ENCODE measurements around the gene IL1RN. TPM values are rescaled to one million over a fixed set of nuclear protein-coding genes. Genes with fewer than 3 reads are reported as not detected.

Gene IL1RN
- total RNA-seq, 1 experiment from 2014 or later, result not detected

- POLR2A ChIA-PET, result no interaction called here
Measured at GRCh38 chr2:113117541-113118262, 9.7 kb upstream of the IL1RN start.

GRCh38 chr2:113118263-113118657 is 9.1 kb upstream of the IL1RN start:
- intact Hi-C loops (cut with micrococcal nuclease; ENCODE audit: unreplicated experiment), result no loop called here
- H3K27ac Mint-ChIP-seq (ENCODE audit: unreplicated experiment), result no peak overlapping the region
- H3K36me3 Mint-ChIP-seq (ENCODE audit: insufficient read depth, unreplicated experiment), result no peaks in the 10 kb centered on the region
- BruUV-seq (replicated peaks), result no TSS peak
- H3K27me3 Mint-ChIP-seq (ENCODE audit: insufficient read depth, unreplicated experiment), result peaks cover 3% of the 10 kb centered on the region
- Histone ChIP-seq H3K9me3 (no peaks in the 10 kb centered on the region), H3K4me3 (ENCODE audit: low read depth, low read length) (no peak overlapping the region), H3K36me3 (ENCODE audit: control insufficient read depth, insufficient read depth, low read length) (no peaks in the 10 kb centered on the region), H3K27me3 (replicated peaks; ENCODE audit: control insufficient read depth, insufficient read depth, low read length) (no peaks in the 10 kb centered on the region), H3K4me1 (no peaks in the 10 kb centered on the region)
- DNase-seq, result no peak
- POLR2A ChIA-PET, result no interaction called here
- H3K4me1 Mint-ChIP-seq (ENCODE audit: low read depth, unreplicated experiment), result no peaks in the 10 kb centered on the region
- no peaks in the 10 kb centered on the region for H3K9me3 Mint-ChIP-seq (ENCODE audit: unreplicated experiment)
- CTCF ChIA-PET, result interaction anchor here (0.6 to 1.3 kb wide), 2 partner anchors 20 to 229 kb away, joined by 4 to 10 read pairs; no protein-coding TSS in a partner anchor
- TF ChIP-seq CTCF (IDR thresholded peaks at IDR 0.05; ENCODE audit: insufficient read depth in 1 of 2, low read depth in 1 of 2, low read length in 1 of 2, severe bottlenecking in 1 of 2, unreplicated experiment in 1 of 2), result no peak
- H3K4me3 Mint-ChIP-seq (ENCODE audit: unreplicated experiment), result no peak overlapping the region

More at GRCh38 chr2:113117541-113118262, 9.7 kb upstream of the IL1RN start:
- Histone ChIP-seq H3K27me3 (replicated peaks; ENCODE audit: control insufficient read depth, insufficient read depth, low read length) (no peaks in the 10 kb centered on the region), H3K4me3 (ENCODE audit: low read depth, low read length) (no peak overlapping the region), H3K9me3 (no peaks in the 10 kb centered on the region), H3K4me1 (no peaks in the 10 kb centered on the region), H3K36me3 (ENCODE audit: control insufficient read depth, insufficient read depth, low read length) (no peaks in the 10 kb centered on the region)
- no TSS peak for BruUV-seq (replicated peaks)
- no peak overlapping the region for H3K27ac Mint-ChIP-seq (ENCODE audit: unreplicated experiment)
- intact Hi-C loops (cut with micrococcal nuclease; ENCODE audit: unreplicated experiment), result no loop called here
- no peaks in the 10 kb centered on the region for H3K9me3 Mint-ChIP-seq (ENCODE audit: unreplicated experiment)
- CTCF ChIA-PET, result interaction anchor here (0.6 to 1.3 kb wide), 2 partner anchors 20 to 229 kb away, joined by 4 to 10 read pairs; no protein-coding TSS in a partner anchor
- H3K4me3 Mint-ChIP-seq (ENCODE audit: unreplicated experiment), result no peak overlapping the region
- no peak for DNase-seq
- H3K36me3 Mint-ChIP-seq (ENCODE audit: insufficient read depth, unreplicated experiment), result no peaks in the 10 kb centered on the region
- no peak for TF ChIP-seq CTCF (IDR thresholded peaks at IDR 0.05; ENCODE audit: insufficient read depth in 1 of 2, low read depth in 1 of 2, low read length in 1 of 2, severe bottlenecking in 1 of 2, unreplicated experiment in 1 of 2)
- H3K27me3 Mint-ChIP-seq (ENCODE audit: insufficient read depth, unreplicated experiment), result peaks cover 3% of the 10 kb centered on the region
- no peaks in the 10 kb centered on the region for H3K4me1 Mint-ChIP-seq (ENCODE audit: low read depth, unreplicated experiment)

- H3K4me1 Mint-ChIP-seq (ENCODE audit: low read depth, unreplicated experiment), result no peaks in the 10 kb centered on the region
- H3K4me3 Mint-ChIP-seq (ENCODE audit: unreplicated experiment), result no peak overlapping the region
- DNase-seq, result no peak
- ChIA-PET CTCF (no interaction called here), POLR2A (no interaction called here)
- no peaks in the 10 kb centered on the region for H3K9me3 Mint-ChIP-seq (ENCODE audit: unreplicated experiment)
- peaks cover 3% of the 10 kb centered on the region for H3K27me3 Mint-ChIP-seq (ENCODE audit: insufficient read depth, unreplicated experiment)
- no peaks in the 10 kb centered on the region for H3K9me3 ChIP-seq
- no peaks in the 10 kb centered on the region for H3K36me3 Mint-ChIP-seq (ENCODE audit: insufficient read depth, unreplicated experiment)
- H3K27ac Mint-ChIP-seq (ENCODE audit: unreplicated experiment), result no peak overlapping the region
- H3K4me1 ChIP-seq, result no peaks in the 10 kb centered on the region
- H3K27me3 ChIP-seq (replicated peaks; ENCODE audit: control insufficient read depth, insufficient read depth, low read length), result no peaks in the 10 kb centered on the region
- H3K36me3 ChIP-seq (ENCODE audit: control insufficient read depth, insufficient read depth, low read length), result no peaks in the 10 kb centered on the region
- BruUV-seq (replicated peaks), result no TSS peak
- intact Hi-C loops (cut with micrococcal nuclease; ENCODE audit: unreplicated experiment), result no loop called here
- H3K4me3 ChIP-seq (ENCODE audit: low read depth, low read length), result no peak overlapping the region
- no peak for TF ChIP-seq CTCF (IDR thresholded peaks at IDR 0.05; ENCODE audit: insufficient read depth in 1 of 2, low read depth in 1 of 2, low read length in 1 of 2, severe bottlenecking in 1 of 2, unreplicated experiment in 1 of 2)
Measured at GRCh38 chr2:113119111-113119510, 8.3 kb upstream of the IL1RN start.

Data from Caco-2 (cell line).